HUES64 (cell line): ENCODE results near the gene HOXB4. TPM values are rescaled to one million over a fixed set of nuclear protein-coding genes. Genes with fewer than 3 reads are reported as not detected.

Experiments used
- H3K27ac ChIP-seq: 2 replicates; pipeline ENCODE4 v1.7.0; 2013; ENCODE audit warnings: low read depth, low read length, inconsistent platforms
- H3K27me3 ChIP-seq: 2 replicates; pipeline ENCODE4 v1.6.1; 2013; ENCODE audit warnings: mild to moderate bottlenecking, low read length; ENCODE audit not compliant: insufficient read depth
- H3K36me3 ChIP-seq: 2 replicates; pipeline ENCODE4 v1.6.1; 2013; ENCODE audit warnings: mild to moderate bottlenecking, low read length; ENCODE audit not compliant: insufficient read depth
- H3K4me1 ChIP-seq: 2 replicates; pipeline ENCODE4 v1.6.1; 2013; ENCODE audit warnings: mild to moderate bottlenecking, low read length, moderate library complexity; ENCODE audit not compliant: insufficient read depth
- H3K4me3 ChIP-seq: 2 replicates; pipeline ENCODE4 v1.5.1; 2013; ENCODE audit warnings: mild to moderate bottlenecking, low read length, moderate library complexity
- H3K9ac ChIP-seq: 2 replicates; pipeline ENCODE4 v1.6.1; 2013; ENCODE audit warnings: mild to moderate bottlenecking, low read depth, low read length
- H3K9me3 ChIP-seq: 2 replicates; pipeline ENCODE4 v1.6.1; 2013; ENCODE audit warnings: low read depth, low read length; ENCODE audit not compliant: insufficient read depth
- WGBS: fragments of 150-250, 120-280 bp; methylation state at CpG from one replicate; pipeline ENCODE4 v1.1.7; 2013; ENCODE audit warnings: missing lambda C conversion rate; 5-methylcytosine and 5-hydroxymethylcytosine counted together
- polyA plus RNA-seq, 2 experiments: library from polyadenylated mRNA; stranded (reverse); fragments of 50-300 nt; gene quantifications; one replicate each; pipeline ENCODE4 v1.2.3, GENCODE V29; 2013

The HOXB4 gene
- 0.45 TPM for polyA plus RNA-seq (2013, experiment 1 of 2)
- 0.95 TPM for polyA plus RNA-seq (2013, experiment 2 of 2)

GRCh38 chr17:48577946-48578615, at the start of gene HOXB4:
Gene HOXB4, minus strand, starts transcription at chr17:48578350. Its CDS starts 31 bp downstream, at chr17:48578319.
- peak within 1 kb of the TSS; percentile 49 for H3K4me3 ChIP-seq

GRCh38 chr17:48627118-48627597, 49.0 kb upstream of the HOXB4 start:
- H3K36me3 ChIP-seq: no peaks in the 10 kb centered on the region
- H3K27me3 ChIP-seq: peaks cover 100% of the 10 kb centered on the region
- 4% methylated on average over 4 of the region's 5 CpGs for WGBS
- no peak overlapping the region for H3K9ac ChIP-seq
- no peaks in the 10 kb centered on the region for H3K9me3 ChIP-seq
- H3K27ac ChIP-seq: no peak overlapping the region
- peaks cover 8% of the 10 kb centered on the region; the same call in 1 of the 2 replicates for H3K4me1 ChIP-seq
- no peak overlapping the region for H3K4me3 ChIP-seq

More at GRCh38 chr17:48577946-48578615, at the start of gene HOXB4:
- Histone ChIP-seq H3K9me3 (no peaks in the 10 kb centered on the region), H3K27me3 (peaks cover 100% of the 10 kb centered on the region), H3K27ac (no peak within 1 kb of the TSS), H3K4me1 (0 out of 2 replicates have a peak, but pooled peaks cover 4% of the 10 kb centered on the region), H3K9ac (no peak within 1 kb of the TSS), H3K36me3 (no peaks in the 10 kb centered on the region)
- WGBS: under 1% methylated on average over 58 of the region's 58 CpGs

GRCh38 chr17:48626245-48627117, 48.3 kb upstream of the HOXB4 start, which contains the start of gene HOXB9:
Gene HOXB9, minus strand, starts transcription at chr17:48626358. Its CDS starts 89 bp downstream, at chr17:48626269.
- peaks cover 100% of the 10 kb centered on the region for H3K27me3 ChIP-seq
- H3K4me1 ChIP-seq: peaks cover 8% of the 10 kb centered on the region; the same call in 1 of the 2 replicates
- no peaks in the 10 kb centered on the region for H3K36me3 ChIP-seq
- no peak within 1 kb of the TSS for H3K27ac ChIP-seq
- H3K4me3 ChIP-seq: peak within 1 kb of the TSS; percentile 12; the same call in 1 of the 2 replicates
- no peak within 1 kb of the TSS for H3K9ac ChIP-seq
- WGBS: 2% methylated on average over 41 of the region's 50 CpGs
- H3K9me3 ChIP-seq: no peaks in the 10 kb centered on the region

- Histone ChIP-seq H3K9me3 (0 out of 2 replicates have a peak, but pooled peaks cover 3% of the 10 kb centered on the region), H3K4me3 (peak overlapping the region; percentile 12; the same call in 1 of the 2 replicates), H3K36me3 (no peaks in the 10 kb centered on the region), H3K4me1 (peaks cover 8% of the 10 kb centered on the region; the same call in 1 of the 2 replicates), H3K27me3 (peaks cover 100% of the 10 kb centered on the region), H3K9ac (no peak overlapping the region), H3K27ac (no peak overlapping the region)
- under 1% methylated on average over 69 of the region's 69 CpGs for WGBS
Measured at GRCh38 chr17:48625495-48626244, 47.5 kb upstream of the HOXB4 start.

- Histone ChIP-seq H3K27me3 (peaks cover 100% of the 10 kb centered on the region), H3K4me3 (peak overlapping the region; percentile 12; the same call in 1 of the 2 replicates), H3K9ac (no peak overlapping the region), H3K36me3 (no peaks in the 10 kb centered on the region), H3K9me3 (0 out of 2 replicates have a peak, but pooled peaks cover 3% of the 10 kb centered on the region), H3K4me1 (peaks cover 8% of the 10 kb centered on the region; the same call in 1 of the 2 replicates), H3K27ac (no peak overlapping the region)
- under 1% methylated on average over 63 of the region's 66 CpGs for WGBS
Measured at GRCh38 chr17:48624544-48625494, 46.7 kb upstream of the HOXB4 start.

DNA sequence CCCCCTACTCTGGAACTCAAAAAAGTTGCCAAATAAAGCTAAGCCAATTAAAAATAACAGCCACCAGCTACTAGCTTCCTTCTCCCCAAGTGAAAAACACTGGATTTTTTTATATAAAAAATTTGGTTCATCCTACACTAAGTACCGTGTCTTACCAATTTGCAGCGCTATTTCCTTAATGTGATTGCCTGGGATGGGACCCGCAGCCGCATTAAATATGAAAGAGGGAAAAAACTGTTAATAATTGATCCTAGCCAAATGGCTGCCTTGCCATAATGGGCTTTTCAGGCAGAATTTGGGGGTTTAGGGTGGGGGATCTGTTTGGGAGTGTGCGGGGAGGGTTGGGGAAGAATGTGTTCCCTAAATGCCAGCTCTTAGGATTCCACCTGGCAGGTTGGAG, 46.0 kb upstream of the HOXB4 start:
- no peak overlapping the region for H3K4me3 ChIP-seq
- peaks cover 8% of the 10 kb centered on the region; the same call in 1 of the 2 replicates for H3K4me1 ChIP-seq
- no peaks in the 10 kb centered on the region for H3K36me3 ChIP-seq
- no peak overlapping the region for H3K27ac ChIP-seq
- WGBS: 20% methylated on average over 5 of the region's 5 CpGs
- H3K27me3 ChIP-seq: peaks cover 100% of the 10 kb centered on the region
- 0 out of 2 replicates have a peak, but pooled peaks cover 3% of the 10 kb centered on the region for H3K9me3 ChIP-seq
- H3K9ac ChIP-seq: no peak overlapping the region

GRCh38 chr17:48623583-48623982, 45.4 kb upstream of the HOXB4 start:
- H3K27ac ChIP-seq: no peak overlapping the region
- H3K36me3 ChIP-seq: no peaks in the 10 kb centered on the region
- peaks cover 100% of the 10 kb centered on the region for H3K27me3 ChIP-seq
- H3K4me3 ChIP-seq: no peak overlapping the region
- peaks cover 8% of the 10 kb centered on the region; the same call in 1 of the 2 replicates for H3K4me1 ChIP-seq
- WGBS: 7% methylated on average over 3 of the region's 4 CpGs
- H3K9ac ChIP-seq: no peak overlapping the region
- H3K9me3 ChIP-seq: 0 out of 2 replicates have a peak, but pooled peaks cover 3% of the 10 kb centered on the region

DNA sequence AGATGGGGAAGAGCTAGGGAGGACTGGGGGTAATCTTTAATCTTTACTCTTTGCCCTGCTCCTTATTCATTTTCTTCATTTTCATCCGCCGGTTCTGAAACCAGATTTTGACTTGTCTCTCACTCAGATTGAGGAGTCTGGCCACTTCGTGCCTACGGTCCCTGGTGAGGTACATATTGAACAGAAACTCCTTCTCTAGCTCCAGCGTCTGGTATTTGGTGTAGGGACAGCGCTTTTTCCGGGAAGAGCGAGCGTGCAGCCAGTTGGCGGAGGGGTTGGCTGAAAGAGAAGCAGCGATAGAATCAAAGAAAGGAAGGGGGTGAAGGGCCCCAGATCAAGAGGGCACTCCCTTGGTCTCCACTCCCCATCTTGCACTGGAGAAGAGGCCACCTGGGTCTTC, 44.7 kb upstream of the HOXB4 start:
- no peak overlapping the region for H3K27ac ChIP-seq
- H3K4me3 ChIP-seq: no peak overlapping the region
- 15% methylated on average over 11 of the region's 11 CpGs for WGBS
- H3K9ac ChIP-seq: no peak overlapping the region
- 0 out of 2 replicates have a peak, but pooled peaks cover 3% of the 10 kb centered on the region for H3K9me3 ChIP-seq
- H3K36me3 ChIP-seq: no peaks in the 10 kb centered on the region
- peaks cover 8% of the 10 kb centered on the region; the same call in 1 of the 2 replicates for H3K4me1 ChIP-seq
- H3K27me3 ChIP-seq: peaks cover 100% of the 10 kb centered on the region

- no peak overlapping the region for H3K27ac ChIP-seq
- H3K9ac ChIP-seq: no peak overlapping the region
- H3K27me3 ChIP-seq: peaks cover 100% of the 10 kb centered on the region
- H3K4me3 ChIP-seq: no peak overlapping the region
- 0 out of 2 replicates have a peak, but pooled peaks cover 3% of the 10 kb centered on the region for H3K9me3 ChIP-seq
- H3K36me3 ChIP-seq: no peaks in the 10 kb centered on the region
- peaks cover 4% of the 10 kb centered on the region; the same call in 1 of the 2 replicates for H3K4me1 ChIP-seq
- 6% methylated on average over 40 of the region's 41 CpGs for WGBS
Measured at GRCh38 chr17:48621410-48622392, 43.6 kb upstream of the HOXB4 start.
